IMR-90 (cell line): ENCODE data around the gene ACAP2. TPM values are rescaled to one million over a fixed set of nuclear protein-coding genes. Genes with fewer than 3 reads are reported as not detected.

ENCODE experiments used
- ATAC-seq: fragments of 200-7000 bp; cut with Tn5 transposase; 2 replicates; pipeline ENCODE4 v1.9.1; 2020; ENCODE audit warnings: low read depth, mild to moderate bottlenecking, moderate library complexity
- BruUV-seq: library from RNA; stranded (reverse); fragments of 400-500 nt; replicated peaks from 2 replicates; lab custom pipeline; 2021; lab: Mats Ljungman, UMichigan
- CTCF ChIA-PET: fragments of 300-600 bp; formaldehyde crosslinking; extraction: SDS; loops from one replicate; lab custom pipeline; 2021; ENCODE audit warnings: antibody characterized with exemption; lab: Yijun Ruan, JAX
- POLR2A ChIA-PET: fragments of 300-600 bp; sonication (Branson Sonifier 250); formaldehyde crosslinking; loops from one replicate; lab custom pipeline; 2022; ENCODE audit warnings: antibody characterized with exemption; ENCODE audit not compliant: unreplicated experiment; lab: Charles Lee
- DNase-seq: peaks from one replicate; pipeline ENCODE4 v3.0.0; 2013
- H2AFZ ChIP-seq: replicated peaks from 2 replicates; pipeline ENCODE3; 2013; ENCODE audit warnings: low read length, mild to moderate bottlenecking; ENCODE audit not compliant: poor library complexity
- H2AK5ac ChIP-seq: 2 replicates; pipeline ENCODE4 v1.6.1; 2013; ENCODE audit warnings: low read depth, low read length, inconsistent platforms
- H2AK9ac ChIP-seq: replicated peaks from 2 replicates; pipeline ENCODE3; 2013; ENCODE audit warnings: mild to moderate bottlenecking, low read depth, low read length, moderate library complexity; ENCODE audit not compliant: poor library complexity
- H2BK120ac ChIP-seq: 2 replicates; pipeline ENCODE4 v1.6.1; 2013; ENCODE audit warnings: low read depth, low read length, inconsistent platforms
- H2BK15ac ChIP-seq: 3 replicates; pipeline ENCODE4 v1.6.1; 2013; ENCODE audit warnings: low read depth, low read length, inconsistent platforms
- H2BK20ac ChIP-seq: 2 replicates; pipeline ENCODE4 v1.6.1; 2013; ENCODE audit warnings: low read depth, mild to moderate bottlenecking, inconsistent platforms, low read length, moderate library complexity
- H2BK5ac ChIP-seq: 2 replicates; pipeline ENCODE4 v1.6.1; 2013; ENCODE audit warnings: mild to moderate bottlenecking, low read depth, low read length, inconsistent platforms; ENCODE audit not compliant: poor library complexity, severe bottlenecking
- H3K14ac ChIP-seq: replicated peaks from 2 replicates; pipeline ENCODE4 v1.6.1; 2013; ENCODE audit warnings: low read depth, low read length, inconsistent platforms
- H3K18ac ChIP-seq: 2 replicates; pipeline ENCODE4 v1.6.1; 2013; ENCODE audit warnings: low read depth, low read length, control low read depth
- H3K23ac ChIP-seq: 2 replicates; pipeline ENCODE4 v1.6.1; 2013; ENCODE audit warnings: low read depth, low read length, inconsistent platforms
- H3K27ac ChIP-seq: 2 replicates; pipeline ENCODE4 v1.5.1; 2013; ENCODE audit warnings: mild to moderate bottlenecking, control low read depth, low read length; ENCODE audit not compliant: insufficient read depth
- H3K27me3 ChIP-seq: 2 replicates; pipeline ENCODE4 v1.6.1; 2013; ENCODE audit warnings: low read length; ENCODE audit not compliant: control insufficient read depth, insufficient read depth
- H3K36me3 ChIP-seq: 2 replicates; pipeline ENCODE4 v1.6.1; 2013; ENCODE audit warnings: low read length, mixed read lengths; ENCODE audit not compliant: control insufficient read depth, insufficient read depth
- H3K4ac ChIP-seq: 2 replicates; pipeline ENCODE4 v1.6.1; 2013; ENCODE audit warnings: low read depth, low read length, inconsistent platforms
- H3K4me1 ChIP-seq: 2 replicates; pipeline ENCODE4 v1.6.1; 2013; ENCODE audit warnings: low read length, mixed read lengths; ENCODE audit not compliant: control insufficient read depth, insufficient read depth
- H3K4me2 ChIP-seq: 2 replicates; pipeline ENCODE4 v1.6.1; 2013; ENCODE audit warnings: low read depth, mild to moderate bottlenecking, control low read depth, low read length, moderate library complexity
- H3K4me3 ChIP-seq: 2 replicates; pipeline ENCODE4 v1.5.1; 2013; ENCODE audit warnings: low read depth, mild to moderate bottlenecking, control low read depth, low read length, moderate library complexity; ENCODE audit not compliant: insufficient read depth
- H3K56ac ChIP-seq: 2 replicates; pipeline ENCODE4 v1.6.1; 2013; ENCODE audit warnings: low read length, inconsistent platforms; ENCODE audit not compliant: insufficient read depth; ENCODE audit errors: extremely low read depth
- H3K79me1 ChIP-seq, 2 experiments: 2 replicates each; pipeline ENCODE4 v1.6.1; 2013; ENCODE audit warnings: low read length in 2 of 2, inconsistent platforms in 1 of 2, low read depth in 1 of 2
- H3K9ac ChIP-seq: 2 replicates; pipeline ENCODE4 v1.6.1; 2013; ENCODE audit warnings: low read depth, low read length, control low read depth
- H3K9me1 ChIP-seq: 2 replicates; pipeline ENCODE4 v1.6.1; 2013; ENCODE audit warnings: low read length, inconsistent platforms; ENCODE audit not compliant: insufficient read depth
- H3K9me3 ChIP-seq: 2 replicates; pipeline ENCODE4 v1.6.1; 2013; ENCODE audit warnings: low read length; ENCODE audit not compliant: control insufficient read depth, insufficient read depth
- H4K20me1 ChIP-seq: 2 replicates; pipeline ENCODE4 v1.6.1; 2013; ENCODE audit warnings: low read length, inconsistent platforms; ENCODE audit not compliant: insufficient read depth
- H4K5ac ChIP-seq: 2 replicates; pipeline ENCODE4 v1.6.1; 2013; ENCODE audit warnings: mild to moderate bottlenecking, low read depth, low read length, control low read depth
- H4K8ac ChIP-seq, 2 experiments: 2 replicates each; pipeline ENCODE4 v1.6.1; 2013; ENCODE audit warnings: low read depth in 2 of 2, low read length in 2 of 2, control low read depth in 1 of 2, inconsistent platforms in 1 of 2
- H4K91ac ChIP-seq: 2 replicates; pipeline ENCODE4 v1.6.1; 2013; ENCODE audit warnings: low read depth, low read length, inconsistent platforms; ENCODE audit not compliant: insufficient read depth
- CEBPB ChIP-seq: IDR thresholded peaks from 2 replicates; pipeline ENCODE4 v1.6.1; 2012; ENCODE audit warnings: low read depth, low read length, improper control_type of control experiment
- CTCF ChIP-seq: conservative IDR thresholded peaks from 2 replicates; pipeline ENCODE4 v1.5.1; 2012; ENCODE audit warnings: mild to moderate bottlenecking, low read depth, low read length, improper control_type of control experiment
- FOS ChIP-seq: fragments of 150-350 bp; IDR thresholded peaks from 2 replicates; pipeline ENCODE4 v1.6.1; 2016; ENCODE audit warnings: low read depth, low read length
- MAZ ChIP-seq: IDR thresholded peaks from 2 replicates; pipeline ENCODE4 v1.6.1; 2012; ENCODE audit warnings: low read depth, mild to moderate bottlenecking, low read length, improper control_type of control experiment, moderate library complexity, borderline replicate concordance
- NFE2L2 ChIP-seq: fragments of 150-350 bp; IDR thresholded peaks from 2 replicates; pipeline ENCODE4 v1.6.1; 2016; ENCODE audit warnings: low read depth, mild to moderate bottlenecking, low read length
- RAD21 ChIP-seq: IDR thresholded peaks from 2 replicates; pipeline ENCODE4 v1.6.1; 2012; ENCODE audit warnings: low read length, improper control_type of control experiment
- RCOR1 ChIP-seq: IDR thresholded peaks from 2 replicates; pipeline ENCODE4 v1.6.1; 2012; ENCODE audit warnings: mild to moderate bottlenecking, low read length, improper control_type of control experiment; ENCODE audit not compliant: insufficient replicate concordance
- RFX5 ChIP-seq: IDR thresholded peaks from 2 replicates; pipeline ENCODE4 v1.8.0; 2012; ENCODE audit warnings: low read depth, mild to moderate bottlenecking, low read length, moderate library complexity
- WGBS, 2 experiments: methylation state at CpG; one replicate each; pipeline versions ENCODE4 v1.1.5 to v1.1.7; 2013; ENCODE audit warnings: missing lambda C conversion rate in 2 of 2; ENCODE audit not compliant: insufficient read length in 1 of 2; ENCODE audit errors: extremely low coverage in 2 of 2; 5-methylcytosine and 5-hydroxymethylcytosine counted together
- dilution Hi-C: fragments of 300-500 bp; cut with HindIII; formaldehyde crosslinking; loops from one replicate; pipeline ENCODE4 v1.14.3; 2018; ENCODE audit warnings: low sequenced_read_pairs; ENCODE audit not compliant: unreplicated experiment
- in situ Hi-C: fragments of 300-500 bp; cut with MboI; formaldehyde crosslinking; loops from 3 replicates; pipeline ENCODE4 v1.14.3; 2019; ENCODE audit warnings: low sequenced_read_pairs, inconsistent platforms, mixed read lengths
- intact Hi-C: fragments of 100-400 bp; cut with micrococcal nuclease; formaldehyde crosslinking; loops from 2 replicates; pipeline ENCODE4 v1.10.0; 2022
- polyA plus RNA-seq, 3 experiments: library from polyadenylated mRNA; depleted of rRNA; stranded (reverse); fragments of >200 nt; gene quantifications; 2 replicates each; pipeline ENCODE4 v1.2.3, GENCODE V29; 2012; ENCODE audit warnings: low replicate concordance in 1 of 3
- total RNA-seq: library from RNA; depleted of rRNA; stranded (reverse); fragments of >200 nt; gene quantifications from 2 replicates; pipeline ENCODE4 v1.2.3, GENCODE V29; 2012

ACAP2 gene
- total and polyA plus RNA-seq, 2 of the 4 experiments (the other 2 are of a cell fraction) = 11.9 to 35.1 TPM

DNA sequence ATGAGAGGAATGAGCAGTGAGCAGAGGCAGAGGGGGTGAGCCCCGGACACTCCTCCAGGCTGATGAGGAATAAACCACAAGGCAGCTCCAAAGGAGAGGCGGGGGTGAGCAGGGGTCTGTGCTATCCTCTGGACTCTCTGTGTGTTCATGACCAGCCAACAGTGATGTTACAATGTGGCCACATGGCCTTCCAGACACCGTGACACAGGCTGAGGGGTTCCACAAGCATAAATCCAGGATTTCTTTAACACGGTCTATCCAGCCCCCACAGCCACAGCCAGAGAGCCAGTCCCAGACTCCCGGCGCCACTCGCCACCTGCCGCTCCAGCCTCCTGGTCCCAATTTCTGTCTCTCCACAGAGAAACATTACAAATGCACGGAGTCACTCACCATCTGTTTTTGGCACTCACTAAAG is 196.2 kb downstream of the ACAP2 start:
- in situ Hi-C loops = no loop called here
- Histone ChIP-seq H4K8ac (no peak overlapping the region), H2BK15ac (no peak overlapping the region), H3K4me2 (no peak overlapping the region), H3K14ac (no peak overlapping the region), H2AK9ac (no peak overlapping the region), H3K18ac (no peak overlapping the region), H2BK20ac (no peak overlapping the region), H3K27me3 (no peaks in the 10 kb centered on the region), H3K4me1 (0 out of 2 replicates have a peak, but pooled peaks cover 2% of the 10 kb centered on the region), H3K36me3 (peaks cover 1% of the 10 kb centered on the region; the same call in 1 of the 2 replicates), H3K4ac (no peak overlapping the region), H3K23ac (no peak overlapping the region), H4K20me1 (peaks cover 10% of the 10 kb centered on the region), H3K56ac (no peak overlapping the region), H2AFZ (no peak overlapping the region), H3K79me1 (peaks cover 31 to 54% of the 10 kb centered on the region in 2 experiments), H3K9me1 (peaks cover 12% of the 10 kb centered on the region), H2BK5ac (no peak overlapping the region), H3K9ac (no peak overlapping the region), H4K5ac (no peak overlapping the region), H3K27ac (no peak overlapping the region), H2BK120ac (no peak overlapping the region), H3K9me3 (no peaks in the 10 kb centered on the region), H4K91ac (no peak overlapping the region), H3K4me3 (no peak overlapping the region), H2AK5ac (no peak overlapping the region)
- BruUV-seq = no TSS peak
- ATAC-seq (no peak), DNase-seq (no peak)
- intact Hi-C loops = no loop called here
- ChIA-PET POLR2A (no interaction called here), CTCF (no interaction called here)
- no peak for TF ChIP-seq MAZ
- no peak for TF ChIP-seq RCOR1
- TF ChIP-seq RFX5 = no peak
- no peak for TF ChIP-seq RAD21
- no peak for TF ChIP-seq CTCF
- TF ChIP-seq CEBPB = no peak
- TF ChIP-seq FOS = no peak
- no peak for TF ChIP-seq NFE2L2
- dilution Hi-C loops = no loop called here
- WGBS, 2 experiments = 100% methylated on average over 2 of the region's 9 CpGs; no CpG with 5 or more reads in 1 of the 2 experiments
